Loucy (cell line): ENCODE data around the gene CCDC86.

Source experiments
- EZH2phosphoT487 ChIP-seq: fragments of 200-600 bp; IDR thresholded peaks from 2 replicates; pipeline ENCODE4 v1.6.1; 2018; ENCODE audit warnings: antibody characterized with exemption, mild to moderate bottlenecking, moderate library complexity, borderline replicate concordance
- TF ChIP-seq, protein P1 (sequence below): fragments of 200-600 bp; sonication (generic); conservative IDR thresholded peaks from 2 replicates; pipeline ENCODE4 v1.5.1; 2014; ENCODE audit warnings: mild to moderate bottlenecking, antibody characterized with exemption, low read length

DNA sequence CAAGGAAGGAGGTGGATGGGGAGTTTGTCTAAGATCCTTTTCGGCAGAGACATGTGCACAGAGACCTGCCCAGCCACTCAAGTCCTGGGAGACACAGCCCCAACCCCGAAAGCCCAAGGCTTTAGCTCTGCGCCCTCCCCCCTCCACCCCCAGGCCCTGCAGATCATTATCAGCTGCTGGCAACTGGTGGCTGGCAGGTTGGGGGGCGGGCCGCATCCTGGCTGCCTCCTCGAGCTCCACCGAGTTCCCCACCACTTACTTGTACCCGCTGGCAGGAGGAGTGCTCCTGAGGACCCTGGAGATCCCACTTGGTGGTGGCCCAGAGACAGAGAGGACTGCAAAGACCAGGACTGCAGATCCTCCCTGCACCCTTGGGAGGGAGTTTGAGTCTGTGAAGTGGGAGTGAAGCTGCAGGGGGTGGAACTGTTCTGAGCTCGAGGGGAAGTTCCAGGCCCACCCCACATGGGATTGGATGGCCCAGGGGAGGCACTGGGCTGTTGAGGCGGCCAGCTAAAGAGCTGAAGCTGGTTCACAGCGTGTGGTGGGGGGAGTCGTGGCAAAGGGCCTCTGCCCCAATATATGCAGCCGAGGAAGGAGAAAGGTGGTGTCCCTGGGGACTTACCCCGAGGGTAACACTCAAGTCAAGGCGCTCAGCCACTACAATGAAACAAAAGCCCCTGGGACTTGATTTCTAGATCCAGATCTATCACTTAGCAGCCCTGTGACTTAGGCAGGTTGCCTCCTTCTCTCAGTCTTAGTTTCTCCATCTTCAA lies 19.9 kb upstream of the CCDC86 start:
- TF ChIP-seq, protein P1, sequence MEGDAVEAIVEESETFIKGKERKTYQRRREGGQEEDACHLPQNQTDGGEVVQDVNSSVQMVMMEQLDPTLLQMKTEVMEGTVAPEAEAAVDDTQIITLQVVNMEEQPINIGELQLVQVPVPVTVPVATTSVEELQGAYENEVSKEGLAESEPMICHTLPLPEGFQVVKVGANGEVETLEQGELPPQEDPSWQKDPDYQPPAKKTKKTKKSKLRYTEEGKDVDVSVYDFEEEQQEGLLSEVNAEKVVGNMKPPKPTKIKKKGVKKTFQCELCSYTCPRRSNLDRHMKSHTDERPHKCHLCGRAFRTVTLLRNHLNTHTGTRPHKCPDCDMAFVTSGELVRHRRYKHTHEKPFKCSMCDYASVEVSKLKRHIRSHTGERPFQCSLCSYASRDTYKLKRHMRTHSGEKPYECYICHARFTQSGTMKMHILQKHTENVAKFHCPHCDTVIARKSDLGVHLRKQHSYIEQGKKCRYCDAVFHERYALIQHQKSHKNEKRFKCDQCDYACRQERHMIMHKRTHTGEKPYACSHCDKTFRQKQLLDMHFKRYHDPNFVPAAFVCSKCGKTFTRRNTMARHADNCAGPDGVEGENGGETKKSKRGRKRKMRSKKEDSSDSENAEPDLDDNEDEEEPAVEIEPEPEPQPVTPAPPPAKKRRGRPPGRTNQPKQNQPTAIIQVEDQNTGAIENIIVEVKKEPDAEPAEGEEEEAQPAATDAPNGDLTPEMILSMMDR, result no peak
- TF ChIP-seq EZH2phosphoT487, result no peak
